Midbrain (tissue), 1 donor: ENCODE measurements around the gene ATP1A3.
"Not testable (repeated sequence)": the region's sequence is repeated elsewhere in the genome, so short reads cannot be mapped to it uniquely, and the experiment has no call there.

Experiments
- DNase-seq: peaks from one replicate; lab custom pipeline; 2025; lab: John Stamatoyannopoulos, UW

ATP1A3 gene

DNA sequence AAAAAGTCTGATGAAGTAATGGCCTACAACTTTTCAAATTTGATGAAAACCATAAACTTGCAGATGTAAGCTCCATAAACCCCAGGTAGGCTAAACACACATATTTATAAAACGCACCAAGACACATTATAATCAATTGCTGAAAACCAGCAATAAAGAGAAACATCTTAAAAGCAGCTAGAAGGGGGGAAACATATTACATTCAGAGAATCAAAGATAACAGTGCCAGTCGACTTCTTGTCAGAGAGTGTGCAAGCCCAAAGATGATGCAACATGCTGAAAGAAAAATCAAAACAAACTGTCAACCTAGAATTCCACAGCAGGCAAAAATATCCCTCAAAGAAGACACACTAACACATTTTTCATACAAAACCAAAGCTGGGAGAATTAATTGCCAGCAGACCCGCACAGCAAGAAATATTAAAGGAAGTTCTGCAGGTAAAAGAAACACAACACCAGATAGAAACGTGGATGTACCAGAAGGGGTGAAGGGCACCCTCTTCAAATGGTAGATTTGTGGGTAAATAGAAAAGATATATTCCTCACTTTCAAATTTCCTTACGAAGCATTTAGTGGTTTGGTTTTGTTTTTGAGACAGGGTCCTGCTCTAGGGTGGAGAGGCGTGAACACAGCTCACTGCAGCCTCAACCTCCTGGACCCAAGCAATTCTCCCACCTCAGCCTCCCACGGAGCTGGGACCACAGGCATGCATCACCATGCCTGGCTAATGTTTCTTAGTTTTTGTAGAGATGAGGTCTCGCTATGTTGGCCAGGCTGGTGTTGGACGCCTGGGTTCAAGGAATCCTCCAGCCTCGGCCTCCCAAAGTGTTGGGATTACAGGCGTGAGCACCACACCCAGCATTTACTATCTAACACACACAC, 16.5 kb upstream of the ATP1A3 start:
- DNase-seq: no peak

GRCh38 chr19:42006569-42006968, 12.5 kb upstream of the ATP1A3 start:
- DNase-seq: no peak

DNA sequence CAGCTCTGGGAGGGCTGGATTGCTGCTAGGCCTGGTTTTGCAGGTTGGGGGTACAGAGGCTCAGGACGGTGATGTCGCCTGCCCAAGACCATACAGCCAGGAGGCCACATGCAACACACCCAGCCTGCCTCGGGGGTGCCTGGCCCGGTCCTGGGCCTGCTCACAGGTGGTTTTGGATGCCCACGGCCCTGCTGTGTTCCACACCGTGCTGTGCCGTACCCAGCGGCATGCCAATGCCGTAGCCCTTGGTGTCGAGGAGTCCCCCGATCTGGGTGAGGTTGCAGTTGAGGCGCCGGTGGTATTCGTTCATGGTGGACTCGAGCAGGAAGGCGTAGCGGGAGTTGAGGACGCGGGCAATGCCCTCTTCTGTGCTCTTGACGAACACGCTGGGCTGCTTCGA, 11.5 kb upstream of the ATP1A3 start:
- DNase-seq: no peak

- no peak for DNase-seq
Observed at GRCh38 chr19:42003506-42004294, 9.7 kb upstream of the ATP1A3 start.

DNA sequence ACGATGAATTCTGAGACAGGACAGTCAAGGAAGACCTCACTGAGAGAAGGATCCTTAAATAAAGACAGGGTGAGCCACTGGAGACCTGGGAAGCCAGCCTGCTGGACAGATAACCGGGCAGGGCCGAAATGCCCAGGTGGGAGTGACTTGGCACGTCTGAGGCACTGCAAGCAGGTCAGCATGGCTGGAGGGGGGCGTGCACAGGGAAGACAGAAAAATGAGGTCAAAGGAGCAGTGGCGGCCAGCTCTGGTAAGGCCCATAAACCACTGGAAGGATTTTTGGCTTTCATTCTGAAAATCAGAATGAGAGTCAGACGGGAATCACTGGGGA, 5.8 kb upstream of the ATP1A3 start:
- DNase-seq: no peak

DNA sequence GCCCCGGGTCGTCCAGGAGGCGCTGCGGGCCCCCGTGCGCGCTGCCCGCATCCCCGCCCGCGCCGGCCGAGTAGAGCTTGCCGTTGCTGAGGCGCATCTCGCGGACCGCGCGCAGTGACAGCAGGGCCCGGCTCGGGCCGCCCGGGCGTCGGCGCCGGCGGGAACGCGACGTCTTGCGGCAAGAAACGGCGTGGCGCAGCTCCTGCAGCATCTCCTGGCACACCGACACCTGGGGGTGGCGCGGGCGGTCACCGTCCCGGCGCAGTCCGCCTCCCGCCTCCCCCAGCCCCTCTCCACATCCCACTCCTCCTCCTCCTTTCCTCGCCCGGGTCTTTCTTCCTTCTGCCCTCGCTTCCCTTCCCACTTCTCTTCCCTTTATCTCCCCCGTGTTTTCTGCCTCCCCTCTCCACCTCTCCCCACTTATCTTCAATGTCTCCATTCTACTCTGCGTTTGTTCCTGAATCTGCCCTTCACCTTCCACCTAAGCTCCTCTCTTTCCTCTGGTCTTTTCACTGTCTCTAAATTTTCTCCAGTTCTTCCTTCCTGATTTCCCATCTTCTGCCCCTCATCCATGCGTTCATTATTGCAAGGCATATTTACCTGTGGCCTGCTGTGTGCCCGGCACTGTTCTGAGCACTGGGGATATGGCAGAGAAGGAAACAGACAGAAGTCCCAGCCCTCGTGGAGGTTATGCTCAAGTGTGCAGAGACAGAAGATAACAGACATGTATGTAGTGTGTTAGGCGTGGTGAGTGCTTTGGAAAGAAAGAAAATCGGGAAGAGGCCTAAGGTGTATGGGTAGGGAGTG, 5.2 kb upstream of the ATP1A3 start:
- DNase-seq: no peak

- no peak for DNase-seq
Observed at GRCh38 chr19:41998246-41999020, 4.4 kb upstream of the ATP1A3 start.

DNA sequence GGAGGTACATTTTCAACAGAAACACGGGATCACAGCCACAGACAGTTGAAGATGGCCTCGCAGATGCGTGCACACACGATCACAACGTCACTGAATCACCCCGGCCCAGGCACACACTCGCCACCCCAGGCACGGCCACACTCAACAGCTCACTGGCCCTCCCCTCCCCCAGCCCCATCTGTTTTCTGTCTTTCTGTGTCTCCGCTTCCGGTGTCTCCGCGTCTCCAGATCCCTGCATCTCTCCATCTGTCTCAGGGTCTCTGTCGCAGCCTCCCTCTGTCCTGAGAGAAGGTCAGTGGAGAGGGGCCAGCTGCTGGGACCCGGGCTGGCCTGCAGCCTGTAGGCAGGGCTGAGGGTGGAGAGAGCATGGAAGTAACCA, 3.8 kb upstream of the ATP1A3 start:
- DNase-seq: no peak

GRCh38 chr19:41997121-41997850, 3.3 kb upstream of the ATP1A3 start:
- DNase-seq: peak; percentile 7

DNA sequence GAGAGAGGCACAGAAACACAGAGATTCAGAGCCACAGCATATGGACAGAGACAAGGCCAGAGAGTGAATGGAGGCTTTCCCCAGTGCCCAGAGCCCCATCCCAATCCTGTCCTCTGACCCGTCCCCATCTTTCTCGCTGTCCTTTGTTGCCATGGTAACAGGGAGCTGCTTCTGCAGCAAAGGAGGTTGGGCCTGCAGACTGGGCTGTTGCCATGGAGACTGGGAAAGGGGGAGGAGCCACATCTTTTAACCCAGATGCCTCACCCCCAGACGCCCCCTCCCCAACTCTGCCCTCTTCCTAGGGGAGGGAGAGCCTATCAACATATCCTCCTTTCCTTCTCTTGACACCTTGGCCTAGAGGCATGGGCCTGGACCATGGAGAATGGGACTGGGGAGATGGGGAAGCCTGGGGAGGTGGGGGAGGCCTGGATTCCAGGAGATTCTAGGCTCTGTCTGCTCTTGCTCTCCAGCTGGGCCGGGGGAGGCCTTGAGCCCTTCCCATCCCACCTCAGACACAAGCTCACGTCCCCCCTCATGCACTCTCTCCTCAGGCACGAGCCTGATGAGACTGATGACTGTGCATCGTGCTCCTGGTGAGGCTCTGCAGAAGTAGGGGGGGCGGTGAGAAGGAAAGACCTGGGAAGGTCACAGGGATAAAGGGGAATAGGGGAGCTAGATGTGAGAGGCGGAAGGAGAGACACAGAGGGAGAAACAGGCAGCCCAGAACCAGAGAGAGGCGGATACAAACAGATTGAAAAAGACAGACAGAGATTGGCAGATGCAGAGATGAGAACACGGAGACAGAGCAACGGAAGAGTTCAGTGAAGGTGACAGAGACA, 2.1 kb upstream of the ATP1A3 start:
- DNase-seq: peak; percentile 19

DNA sequence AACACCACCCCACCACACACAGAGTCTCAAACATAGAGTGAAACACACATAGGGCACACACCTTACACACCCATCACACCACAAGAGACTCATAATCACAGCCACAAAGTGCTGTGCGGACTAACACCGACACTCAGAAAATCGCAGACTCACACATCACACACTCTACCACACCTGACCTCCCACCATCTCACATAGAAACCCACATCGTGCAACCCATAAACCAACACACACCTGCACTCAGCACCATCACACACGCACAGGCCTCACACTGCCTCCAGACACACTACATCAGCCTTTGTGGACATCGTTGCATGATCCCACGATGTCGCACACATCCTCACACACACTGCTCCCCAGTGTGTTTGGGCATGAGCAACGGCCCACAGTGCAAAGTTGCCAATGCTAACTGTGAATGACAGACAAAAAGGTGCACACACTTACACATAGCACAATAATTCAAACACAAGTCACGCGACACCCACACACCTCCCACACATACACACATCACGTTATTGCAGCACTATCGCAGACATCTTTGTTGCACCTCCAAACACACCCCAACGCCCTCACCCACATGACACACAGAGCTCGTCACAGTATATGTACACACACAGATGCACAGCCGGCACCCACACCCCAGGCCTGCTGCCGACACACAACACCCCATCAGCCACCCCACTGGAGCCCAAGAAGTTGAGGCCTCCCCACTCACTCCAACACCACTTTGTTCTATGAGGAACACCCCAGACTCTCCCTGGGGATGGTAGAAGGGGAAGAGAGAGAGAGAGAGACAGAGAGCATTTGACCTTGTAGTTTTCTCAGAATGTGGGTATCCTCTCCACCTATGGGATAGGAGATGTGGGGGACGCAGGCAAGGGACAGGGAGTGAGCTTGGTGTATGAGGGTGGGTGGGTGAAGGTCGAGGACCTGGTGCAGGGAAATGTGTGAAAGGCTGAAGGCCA, 1.2 kb upstream of the ATP1A3 start:
- no peak for DNase-seq

DNA sequence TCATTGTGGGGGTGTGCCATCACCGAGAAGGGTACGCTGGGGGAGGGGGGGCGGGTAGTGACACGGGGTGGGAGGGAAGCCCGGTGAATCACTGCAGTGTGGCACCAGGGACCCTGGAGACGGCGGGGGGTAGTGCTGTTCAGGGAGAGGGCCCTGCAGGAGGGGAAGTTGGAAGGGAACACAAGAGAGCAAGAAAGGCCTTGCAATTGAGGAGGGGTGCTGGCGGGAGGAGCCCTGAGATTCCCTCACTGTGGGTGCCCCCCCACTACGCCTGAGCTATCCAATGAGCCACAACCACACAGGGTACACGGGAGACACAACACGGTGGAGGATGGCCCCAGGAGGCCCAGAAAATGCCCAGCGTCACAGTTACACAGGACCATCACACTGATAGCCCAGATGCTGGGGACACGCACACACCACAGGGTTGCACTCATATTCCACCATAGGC, 516 bp upstream of the ATP1A3 start:
- no peak for DNase-seq

- DNase-seq: not testable (repeated sequence)
Observed at GRCh38 chr19:41991925-41992569, 2.0 kb downstream of the ATP1A3 start.

DNA sequence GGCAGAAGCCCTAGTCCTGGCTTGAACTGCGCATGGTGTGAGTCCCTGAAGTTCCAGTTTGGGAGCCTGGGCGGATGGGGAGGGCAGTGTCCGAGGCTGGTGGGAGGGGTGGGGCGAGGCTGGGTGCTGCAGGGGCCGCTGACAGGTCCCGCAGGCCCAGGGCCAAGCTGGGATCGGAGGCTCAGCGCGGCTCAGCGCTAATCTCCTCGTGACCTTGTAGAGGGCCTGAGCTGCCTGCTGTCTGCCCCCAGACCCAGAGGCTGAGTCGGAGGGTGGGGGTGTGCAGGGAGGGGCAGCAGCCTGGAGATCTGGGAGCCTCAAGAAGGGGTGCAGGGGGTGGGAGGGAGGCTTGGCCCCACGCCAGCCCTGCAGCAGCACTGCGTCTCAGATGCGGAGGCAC, 3.0 kb downstream of the ATP1A3 start:
- no peak for DNase-seq

- no peak for DNase-seq
Observed at GRCh38 chr19:41990615-41991014, 3.4 kb downstream of the ATP1A3 start.

DNA sequence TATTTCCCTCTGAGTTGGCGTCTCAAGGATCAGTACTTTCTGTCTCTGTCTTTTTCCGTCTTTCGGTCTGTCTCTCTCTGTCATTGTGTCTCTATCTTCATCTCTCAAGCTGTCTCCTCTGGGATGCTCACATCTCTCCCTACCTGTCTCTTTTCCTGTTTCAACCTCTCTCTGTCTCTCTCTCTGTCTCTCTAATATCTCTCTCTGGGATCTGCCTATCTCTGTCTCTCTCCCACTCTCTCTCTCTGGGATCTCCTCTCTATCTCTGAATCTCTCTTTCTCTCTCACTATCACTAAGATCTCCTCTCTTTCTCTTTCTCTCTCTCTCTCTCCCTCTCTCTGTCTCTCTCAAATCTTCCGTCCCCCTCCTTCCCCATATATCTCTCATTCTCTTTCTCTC, 4.0 kb downstream of the ATP1A3 start:
- no peak for DNase-seq

- DNase-seq: no peak
Observed at GRCh38 chr19:41988947-41989346, 5.1 kb downstream of the ATP1A3 start.

GRCh38 chr19:41987141-41987860, 6.7 kb downstream of the ATP1A3 start:
- DNase-seq: no peak
